ENCODE data around the gene ARL14EP. TPM values are rescaled to one million over a fixed set of nuclear protein-coding genes. Genes with fewer than 3 reads are reported as not detected.

Gene ARL14EP
- total RNA-seq, 2 donors from 2014 or later, result 22.2 to 25.3 TPM

DNA sequence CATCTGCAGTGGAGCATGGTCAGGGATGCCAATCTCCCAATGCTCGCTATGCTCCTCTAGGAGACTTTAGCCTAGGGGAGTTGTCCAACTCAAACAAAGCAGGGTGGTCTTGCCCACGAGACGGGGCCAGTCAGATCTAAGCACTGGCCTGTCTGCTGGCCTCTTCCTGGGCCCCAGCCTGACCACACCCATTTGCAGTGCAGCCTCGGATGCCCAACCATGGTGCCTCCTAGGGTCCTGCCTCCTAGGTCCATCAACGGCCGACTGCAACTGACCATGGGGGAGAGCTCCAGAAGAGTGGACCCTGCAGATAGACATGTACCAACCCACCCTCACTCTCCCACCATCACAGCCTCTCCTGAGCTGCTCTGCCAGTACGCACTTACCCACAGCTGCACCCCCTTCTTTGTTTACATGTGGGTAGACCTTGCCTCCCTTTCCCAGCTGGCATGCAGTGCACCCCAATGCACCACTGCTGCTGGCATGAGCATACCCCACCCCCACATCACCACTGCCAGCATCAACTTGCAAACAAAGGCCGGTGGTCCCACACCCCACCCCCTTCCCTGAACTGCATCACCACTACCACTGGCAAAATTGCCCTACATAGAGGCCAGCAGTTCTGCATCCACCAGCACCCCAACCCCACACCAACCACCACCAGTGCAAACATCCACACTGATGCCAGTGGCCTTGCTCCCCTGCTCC, 27.6 kb upstream of the ARL14EP start:
- no peak overlapping the region for H3K4me3 Mint-ChIP-seq
- Histone ChIP-seq H3K9me3 (ENCODE audit: control insufficient read depth, low read length) (no peaks in the 10 kb centered on the region), H3K36me3 (ENCODE audit: control insufficient read depth, insufficient read depth, low read length) (no peaks in the 10 kb centered on the region), H3K4me3 (ENCODE audit: low read length) (no peak overlapping the region), H3K27ac (ENCODE audit: low read depth, low read length) (no peak overlapping the region), H3K27me3 (ENCODE audit: control insufficient read depth, insufficient read depth, low read length, poor library complexity, severe bottlenecking) (peaks cover 8% of the 10 kb centered on the region), H3K4me1 (ENCODE audit: control insufficient read depth, insufficient read depth, low read length) (no peaks in the 10 kb centered on the region), H3K9ac (ENCODE audit: extremely low read depth, low read length, poor library complexity, severe bottlenecking) (no peak overlapping the region)
- no peaks in the 10 kb centered on the region for H3K4me1 Mint-ChIP-seq
- 92 to 100% methylated on average over 3 to 8 of the region's 8 CpGs for WGBS, 2 experiments (ENCODE audit: insufficient coverage in 1 of 2, insufficient read length in 1 of 2)
- DNase-seq, result no peak
- no peak overlapping the region for H3K27ac Mint-ChIP-seq
- no peaks in the 10 kb centered on the region for H3K9me3 Mint-ChIP-seq
- peaks cover 8% of the 10 kb centered on the region for H3K27me3 Mint-ChIP-seq (ENCODE audit: insufficient read depth)
- TF ChIP-seq, protein P1, sequence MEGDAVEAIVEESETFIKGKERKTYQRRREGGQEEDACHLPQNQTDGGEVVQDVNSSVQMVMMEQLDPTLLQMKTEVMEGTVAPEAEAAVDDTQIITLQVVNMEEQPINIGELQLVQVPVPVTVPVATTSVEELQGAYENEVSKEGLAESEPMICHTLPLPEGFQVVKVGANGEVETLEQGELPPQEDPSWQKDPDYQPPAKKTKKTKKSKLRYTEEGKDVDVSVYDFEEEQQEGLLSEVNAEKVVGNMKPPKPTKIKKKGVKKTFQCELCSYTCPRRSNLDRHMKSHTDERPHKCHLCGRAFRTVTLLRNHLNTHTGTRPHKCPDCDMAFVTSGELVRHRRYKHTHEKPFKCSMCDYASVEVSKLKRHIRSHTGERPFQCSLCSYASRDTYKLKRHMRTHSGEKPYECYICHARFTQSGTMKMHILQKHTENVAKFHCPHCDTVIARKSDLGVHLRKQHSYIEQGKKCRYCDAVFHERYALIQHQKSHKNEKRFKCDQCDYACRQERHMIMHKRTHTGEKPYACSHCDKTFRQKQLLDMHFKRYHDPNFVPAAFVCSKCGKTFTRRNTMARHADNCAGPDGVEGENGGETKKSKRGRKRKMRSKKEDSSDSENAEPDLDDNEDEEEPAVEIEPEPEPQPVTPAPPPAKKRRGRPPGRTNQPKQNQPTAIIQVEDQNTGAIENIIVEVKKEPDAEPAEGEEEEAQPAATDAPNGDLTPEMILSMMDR (conservative IDR thresholded peaks at IDR 0.05), result no peak
- no peaks in the 10 kb centered on the region for H3K36me3 Mint-ChIP-seq (ENCODE audit: low read depth)

DNA sequence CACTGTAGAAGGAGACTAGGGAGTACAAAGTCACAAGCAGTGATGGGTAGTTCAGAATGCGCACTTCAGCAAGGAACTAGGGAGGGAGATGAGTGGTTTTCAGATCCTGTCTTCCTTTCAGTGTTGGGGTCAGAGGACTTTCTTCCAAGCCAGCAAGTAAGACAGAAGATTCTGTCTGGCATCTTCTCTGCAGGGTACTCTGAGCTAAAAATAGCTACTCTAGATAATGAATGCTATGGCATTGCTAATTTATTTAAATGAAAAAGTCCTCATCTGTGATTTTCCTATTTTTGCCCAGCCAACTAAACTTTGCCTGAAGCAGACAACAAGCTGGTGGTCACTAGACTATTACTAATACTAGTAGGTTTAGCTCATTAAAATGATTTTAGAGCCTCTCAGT, 18.3 kb upstream of the ARL14EP start:
- Mint-ChIP-seq H3K4me1 (peaks cover 3% of the 10 kb centered on the region), H3K27ac (no peak overlapping the region), H3K4me3 (no peak overlapping the region), H3K9me3 (no peaks in the 10 kb centered on the region), H3K27me3 (ENCODE audit: insufficient read depth) (peaks cover 19% of the 10 kb centered on the region), H3K36me3 (ENCODE audit: low read depth) (no peaks in the 10 kb centered on the region)
- Histone ChIP-seq H3K36me3 (ENCODE audit: control insufficient read depth, insufficient read depth, low read length) (no peaks in the 10 kb centered on the region), H3K27me3 (ENCODE audit: control insufficient read depth, insufficient read depth, low read length, poor library complexity, severe bottlenecking) (peaks cover 23% of the 10 kb centered on the region), H3K4me1 (ENCODE audit: control insufficient read depth, insufficient read depth, low read length) (no peaks in the 10 kb centered on the region), H3K27ac (ENCODE audit: low read depth, low read length) (no peak overlapping the region), H3K9me3 (ENCODE audit: control insufficient read depth, low read length) (no peaks in the 10 kb centered on the region), H3K4me3 (ENCODE audit: low read length) (no peak overlapping the region), H3K9ac (ENCODE audit: extremely low read depth, low read length, poor library complexity, severe bottlenecking) (no peak overlapping the region)
- WGBS, 2 experiments (ENCODE audit: insufficient coverage in 1 of 2, insufficient read length in 1 of 2), result 90% methylated on average over 1 of the region's 1 CpG
- DNase-seq, result no peak
- TF ChIP-seq, protein P1 (conservative IDR thresholded peaks at IDR 0.05), result no peak

DNA sequence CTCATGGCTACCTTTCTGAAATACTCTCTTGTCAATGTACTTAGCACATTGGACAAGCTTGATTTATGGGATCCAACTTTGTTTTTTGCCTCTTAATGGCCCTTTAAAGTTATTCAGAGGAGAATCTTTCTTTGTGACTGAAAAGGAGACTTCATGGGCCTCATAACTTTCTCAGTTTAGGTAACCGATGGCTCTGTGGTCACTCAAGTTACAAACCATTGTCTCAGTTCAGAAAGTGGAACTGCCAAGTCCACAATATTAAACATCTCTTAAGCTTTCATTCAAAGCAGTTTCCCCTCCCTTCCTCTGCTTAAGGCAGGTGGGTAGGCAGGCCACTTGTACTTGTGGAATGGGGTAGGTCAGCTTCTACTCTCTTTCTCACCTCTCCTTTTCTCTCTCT, 12.3 kb upstream of the ARL14EP start:
- Histone ChIP-seq H3K9ac (ENCODE audit: extremely low read depth, low read length, poor library complexity, severe bottlenecking) (no peak overlapping the region), H3K27ac (ENCODE audit: low read depth, low read length) (no peak overlapping the region), H3K9me3 (ENCODE audit: control insufficient read depth, low read length) (peaks cover 11% of the 10 kb centered on the region), H3K36me3 (ENCODE audit: control insufficient read depth, insufficient read depth, low read length) (no peaks in the 10 kb centered on the region), H3K4me3 (ENCODE audit: low read length) (no peak overlapping the region), H3K4me1 (ENCODE audit: control insufficient read depth, insufficient read depth, low read length) (peaks cover 4% of the 10 kb centered on the region), H3K27me3 (ENCODE audit: control insufficient read depth, insufficient read depth, low read length, poor library complexity, severe bottlenecking) (peaks cover 17% of the 10 kb centered on the region)
- peaks cover 10% of the 10 kb centered on the region for H3K9me3 Mint-ChIP-seq
- H3K4me1 Mint-ChIP-seq, result peaks cover 3% of the 10 kb centered on the region
- DNase-seq, result no peak
- no peak overlapping the region for H3K4me3 Mint-ChIP-seq
- no peak overlapping the region for H3K27ac Mint-ChIP-seq
- 85 to 100% methylated on average over 1 of the region's 1 CpG for WGBS, 2 experiments (ENCODE audit: insufficient coverage in 1 of 2, insufficient read length in 1 of 2)
- no peaks in the 10 kb centered on the region for H3K36me3 Mint-ChIP-seq (ENCODE audit: low read depth)
- H3K27me3 Mint-ChIP-seq (ENCODE audit: insufficient read depth), result peaks cover 18% of the 10 kb centered on the region
- TF ChIP-seq, protein P1 (conservative IDR thresholded peaks at IDR 0.05), result no peak
